ENCODE data around the gene ANKRD60. TPM values are rescaled to one million over a fixed set of nuclear protein-coding genes. Genes with fewer than 3 reads are reported as not detected.

Gene ANKRD60
- total RNA-seq, 2 donors from 2014 or later = not detected

- peak; percentile 12 for DNase-seq
- Histone ChIP-seq H3K4me1 (no peaks in the 10 kb centered on the region), H3K9ac (ENCODE audit: low read depth in 2 of 2, low read length in 2 of 2) (no peak overlapping the region), H3K27me3 (peaks cover 9% of the 10 kb centered on the region), H3K9me3 (no peaks in the 10 kb centered on the region), H3K27ac (no peak overlapping the region), H3K4me3 (no peak overlapping the region), H3K36me3 (no peaks in the 10 kb centered on the region)
- no peak for TF ChIP-seq CTCF (IDR thresholded peaks at IDR 0.05)
- intact Hi-C loops (cut with DNase I) = loop anchor here (10.0 kb wide), 1 partner anchor 621 kb away; the partner anchor contains the start of genes GNAS and GNAS-AS1
Observed at GRCh38 chr20:58233393-58233792, 4.9 kb upstream of the ANKRD60 start.

- TF ChIP-seq CTCF (IDR thresholded peaks at IDR 0.05) = no peak
- intact Hi-C loops (cut with DNase I) = loop anchor here (10.0 kb wide), 1 partner anchor 623 kb away; the partner anchor contains the start of genes GNAS and GNAS-AS1
- Histone ChIP-seq H3K4me1 (no peaks in the 10 kb centered on the region), H3K36me3 (no peaks in the 10 kb centered on the region), H3K9me3 (no peaks in the 10 kb centered on the region), H3K9ac (ENCODE audit: low read depth in 2 of 2, low read length in 2 of 2) (no peak overlapping the region), H3K4me3 (no peak overlapping the region), H3K27ac (no peak overlapping the region), H3K27me3 (peaks cover 26% of the 10 kb centered on the region)
- DNase-seq = no peak
Observed at GRCh38 chr20:58231683-58232082, 3.2 kb upstream of the ANKRD60 start.

- H3K36me3 ChIP-seq = no peaks in the 10 kb centered on the region
- no peak overlapping the region for H3K27ac ChIP-seq
- TF ChIP-seq CTCF (IDR thresholded peaks at IDR 0.05) = no peak
- H3K4me1 ChIP-seq = no peaks in the 10 kb centered on the region
- intact Hi-C loops (cut with DNase I) = no loop called here
- no peak overlapping the region for H3K4me3 ChIP-seq
- H3K9me3 ChIP-seq = no peaks in the 10 kb centered on the region
- peaks cover 26% of the 10 kb centered on the region for H3K27me3 ChIP-seq
- no peak for DNase-seq
- no peak overlapping the region for H3K9ac ChIP-seq (ENCODE audit: low read depth in 2 of 2, low read length in 2 of 2)
Observed at GRCh38 chr20:58229198-58229798, 845 bp upstream of the ANKRD60 start.

- H3K9me3 ChIP-seq = no peaks in the 10 kb centered on the region
- no peak overlapping the region for H3K9ac ChIP-seq (ENCODE audit: low read depth in 2 of 2, low read length in 2 of 2)
- TF ChIP-seq CTCF (IDR thresholded peaks at IDR 0.05) = no peak
- intact Hi-C loops (cut with DNase I) = no loop called here
- peaks cover 26% of the 10 kb centered on the region for H3K27me3 ChIP-seq
- H3K4me1 ChIP-seq = no peaks in the 10 kb centered on the region
- H3K36me3 ChIP-seq = no peaks in the 10 kb centered on the region
- no peak for DNase-seq
- H3K4me3 ChIP-seq = no peak overlapping the region
- no peak overlapping the region for H3K27ac ChIP-seq
Observed at GRCh38 chr20:58228103-58228483, 360 bp downstream of the ANKRD60 start.

- H3K4me3 ChIP-seq = no peak overlapping the region
- no peak for TF ChIP-seq CTCF (IDR thresholded peaks at IDR 0.05)
- intact Hi-C loops (cut with DNase I) = no loop called here
- no peaks in the 10 kb centered on the region for H3K9me3 ChIP-seq
- no peaks in the 10 kb centered on the region for H3K4me1 ChIP-seq
- peaks cover 26% of the 10 kb centered on the region for H3K27me3 ChIP-seq
- H3K36me3 ChIP-seq = no peaks in the 10 kb centered on the region
- H3K27ac ChIP-seq = no peak overlapping the region
- no peak for DNase-seq
- H3K9ac ChIP-seq (ENCODE audit: low read depth in 2 of 2, low read length in 2 of 2) = no peak overlapping the region
Observed at GRCh38 chr20:58227391-58228102, 906 bp downstream of the ANKRD60 start.

Data from colonic mucosa (tissue), 4 donors.